CD4-positive, alpha-beta T cell treated with Interleukin-17A for 1 hour (primary cell): ENCODE measurements around the gene ZNF496.
"Not testable (repeated sequence)": the region's sequence is repeated elsewhere in the genome, so short reads cannot be mapped to it uniquely, and the experiment has no call there.

Experiments
- DNase-seq: peaks from one replicate; pipeline ENCODE4 v3.0.0-alpha.2; 2020

ZNF496 gene

DNA sequence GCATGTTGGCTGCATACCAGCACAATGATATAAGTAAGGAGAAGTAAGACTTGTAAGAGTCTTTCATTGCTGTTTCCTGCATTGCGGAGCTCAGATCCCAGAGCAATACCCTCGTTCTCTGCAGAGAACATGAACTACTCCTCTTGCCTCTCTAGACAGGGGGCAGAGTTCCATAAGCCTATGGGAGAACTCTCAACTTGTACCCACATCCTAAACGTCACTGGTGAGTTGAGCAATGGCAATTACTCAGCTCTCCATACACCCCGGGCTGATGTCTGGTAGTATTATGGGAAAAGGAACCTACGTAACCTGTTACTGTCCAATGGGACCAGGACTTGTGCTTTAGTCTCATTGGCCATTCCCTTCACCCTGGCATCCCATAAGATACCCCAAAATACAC lies 27.3 kb upstream of the ZNF496 start:
- DNase-seq = peak; percentile 16

DNA sequence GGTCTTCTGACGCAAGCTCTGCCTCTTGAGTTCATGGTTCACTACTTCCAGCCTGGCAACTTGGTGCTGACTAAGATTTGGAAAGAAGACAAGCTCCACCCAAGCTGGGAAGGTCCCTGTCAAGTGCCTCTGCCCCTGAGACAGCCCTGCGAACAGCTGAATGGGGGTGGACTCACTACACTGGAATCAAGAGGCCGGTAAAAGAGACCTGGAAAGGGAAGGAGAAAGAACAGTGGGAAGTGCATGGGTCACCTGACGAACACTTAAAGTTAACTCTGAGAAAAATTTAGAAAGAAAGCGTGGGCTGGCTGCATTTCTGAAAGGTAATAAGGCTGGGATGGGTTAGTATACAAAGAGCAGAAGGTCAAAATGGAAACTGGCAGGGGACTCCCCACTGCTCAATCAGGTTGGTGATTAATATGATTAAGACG lies 26.1 kb upstream of the ZNF496 start:
- DNase-seq = no peak

DNA sequence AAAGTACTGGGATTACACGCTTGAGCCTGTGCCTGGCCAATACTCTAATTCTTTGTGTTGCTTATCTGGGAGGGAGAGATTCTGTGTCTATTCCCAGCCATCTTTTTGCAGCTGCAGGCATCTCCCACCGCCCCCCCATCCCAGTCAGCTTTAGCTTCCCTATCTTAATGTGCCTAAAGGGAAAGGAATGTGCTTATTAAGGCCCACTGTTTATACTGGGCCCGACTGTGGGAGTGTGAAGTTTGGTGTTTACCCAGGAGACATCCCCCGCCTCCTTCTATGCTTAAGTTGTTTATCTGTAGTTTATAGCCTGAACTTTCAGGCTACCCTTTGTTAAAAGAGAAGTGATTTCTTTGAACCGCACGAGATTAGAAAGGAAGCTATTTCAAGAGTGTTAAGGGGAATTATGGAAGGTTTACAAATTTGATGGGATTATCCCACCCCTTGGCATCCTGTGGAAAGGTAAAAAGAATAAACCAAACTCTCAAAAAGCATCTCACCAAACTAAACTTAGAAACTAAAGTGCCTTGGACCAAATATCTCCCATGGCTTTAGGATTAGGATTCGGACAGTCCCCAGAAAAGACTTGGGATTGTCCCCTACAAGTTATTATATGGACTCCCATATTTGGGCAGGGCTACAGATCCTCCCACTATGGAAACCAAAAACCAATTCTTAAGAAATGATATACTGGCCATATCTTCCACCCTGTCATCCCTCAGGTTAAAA lies 25.5 kb upstream of the ZNF496 start:
- DNase-seq = no peak

DNA sequence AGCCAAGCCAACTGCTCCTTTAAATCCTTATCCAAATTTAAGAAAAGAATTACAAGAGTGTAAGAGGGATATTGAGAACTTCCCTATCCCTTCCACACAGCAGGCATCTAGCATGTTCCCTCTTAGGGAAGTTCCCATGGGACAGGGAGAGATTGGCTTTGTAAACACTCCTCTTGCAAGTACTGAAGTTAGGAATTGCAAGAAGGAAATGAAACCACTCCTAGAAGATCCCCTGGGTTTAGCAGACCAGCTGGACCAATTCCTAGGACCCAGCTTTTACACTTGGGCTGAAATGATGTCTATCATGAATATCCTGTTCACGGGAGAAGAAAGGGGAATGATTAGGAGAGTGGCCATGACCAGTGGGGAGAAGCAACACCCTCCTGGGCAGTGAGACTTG lies 23.5 kb upstream of the ZNF496 start:
- DNase-seq = not testable (repeated sequence)

DNA sequence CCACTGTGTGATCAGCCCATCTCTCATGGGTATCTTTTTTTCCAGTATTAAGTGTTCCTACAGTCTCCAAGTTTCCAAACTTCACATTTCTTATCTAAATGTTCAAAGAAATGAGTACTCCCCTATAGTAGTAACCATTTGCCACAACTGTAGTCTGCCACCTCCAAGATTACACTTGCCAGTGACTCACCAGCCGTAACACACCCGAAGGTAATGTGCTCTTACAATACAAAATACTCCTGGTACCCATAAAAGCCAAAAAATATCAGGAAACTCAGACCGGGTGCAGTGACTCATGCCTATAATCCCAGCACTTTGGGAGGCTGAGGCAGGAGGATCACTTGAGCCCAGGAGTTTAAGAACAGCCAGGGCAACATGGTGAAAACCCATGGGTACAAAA lies 20.5 kb upstream of the ZNF496 start:
- no peak for DNase-seq

DNA sequence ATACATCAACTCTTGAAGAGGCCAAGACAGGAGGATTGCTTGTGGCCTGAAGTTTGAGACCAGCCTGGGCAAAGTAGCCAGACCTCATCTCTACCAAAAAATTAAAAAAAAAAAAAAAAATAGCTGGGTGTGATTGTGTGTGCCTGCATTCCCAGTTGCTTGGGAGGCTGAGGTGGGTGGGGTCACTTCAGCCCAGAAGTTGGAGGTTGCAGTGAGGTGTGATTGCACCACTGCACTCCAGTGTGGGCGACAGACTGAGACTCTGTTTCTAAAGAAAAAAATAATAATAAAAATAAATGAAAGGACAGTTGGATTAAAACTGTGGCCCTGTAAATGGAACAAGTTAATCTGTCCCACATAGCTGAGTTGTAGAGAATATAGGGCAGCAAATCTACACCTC lies 18.9 kb upstream of the ZNF496 start:
- no peak for DNase-seq

DNA sequence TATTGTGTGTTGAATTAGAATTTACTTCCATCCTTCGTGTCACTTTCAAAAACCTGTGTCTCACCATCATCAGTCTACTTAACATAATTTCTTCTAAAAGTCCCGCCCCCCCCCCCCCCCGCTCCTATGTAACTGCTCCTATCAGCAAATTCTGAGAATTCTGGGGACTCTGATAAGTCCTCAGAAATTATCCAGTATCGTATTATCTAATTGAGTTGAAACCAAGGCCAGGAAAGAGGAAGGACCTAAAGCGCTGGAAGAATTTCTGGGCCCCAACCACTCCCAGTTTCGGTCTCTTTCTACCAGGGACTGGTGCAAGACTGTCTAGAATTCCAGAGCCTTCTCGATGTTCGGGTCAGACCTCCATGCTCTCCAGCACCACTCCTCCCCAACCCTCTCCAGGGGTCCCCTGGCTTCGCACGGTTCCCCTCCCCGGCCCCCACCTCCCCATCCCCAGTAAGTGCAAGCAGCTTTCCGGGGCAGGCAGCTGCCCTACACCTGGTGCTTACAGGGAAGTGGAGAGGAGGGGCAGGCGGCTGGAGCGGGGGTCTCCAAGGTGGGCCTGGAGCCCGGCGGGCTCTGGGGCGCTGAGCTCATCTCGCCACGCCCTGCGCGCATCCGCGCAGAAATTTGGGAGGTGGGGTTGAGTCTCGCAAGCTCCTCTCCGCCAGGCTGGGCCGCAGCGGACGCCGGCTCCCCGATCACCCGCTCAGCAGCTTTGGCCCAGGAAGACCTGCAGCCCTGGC lies 16.0 kb upstream of the ZNF496 start:
- DNase-seq = no peak

DNA sequence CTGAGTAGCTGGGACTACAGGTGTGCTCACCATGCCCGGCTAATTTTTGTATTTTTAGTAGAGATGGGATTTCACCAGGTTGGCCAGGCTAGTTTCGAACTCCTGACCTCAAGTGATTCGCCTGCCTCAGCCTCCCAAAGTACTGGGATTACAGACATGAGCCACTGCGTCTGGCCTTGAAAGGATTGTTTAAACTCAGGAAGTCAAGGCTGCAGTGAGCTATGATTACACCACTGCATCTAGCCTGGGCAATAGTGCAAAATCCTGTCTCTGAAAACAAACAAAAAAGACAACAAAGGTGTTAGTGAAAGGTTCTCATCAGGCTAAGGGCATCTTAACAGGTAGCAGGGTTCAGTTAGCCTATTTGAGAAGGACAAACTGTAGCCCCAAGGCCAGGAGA lies 14.2 kb upstream of the ZNF496 start:
- DNase-seq = no peak

DNA sequence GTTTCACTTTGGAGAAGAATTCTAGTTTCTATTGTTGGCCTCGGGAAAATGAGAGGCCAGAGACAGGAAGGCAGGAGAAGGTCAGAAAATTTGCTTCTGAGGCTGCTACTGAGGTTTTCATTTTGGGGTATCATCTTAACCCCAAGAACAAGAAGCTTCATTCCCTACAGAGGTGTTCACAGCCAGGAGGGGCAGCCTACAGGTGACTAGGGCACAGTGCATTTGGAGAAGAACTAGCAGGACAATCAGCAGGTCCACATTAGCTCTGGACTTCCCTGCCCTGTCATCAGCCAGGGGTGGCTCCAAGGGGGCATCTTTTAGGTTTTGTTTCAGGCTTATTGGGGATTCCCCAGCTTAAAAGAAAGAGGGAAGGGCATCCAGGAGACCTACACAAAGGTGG lies 12.1 kb upstream of the ZNF496 start:
- DNase-seq = no peak

DNA sequence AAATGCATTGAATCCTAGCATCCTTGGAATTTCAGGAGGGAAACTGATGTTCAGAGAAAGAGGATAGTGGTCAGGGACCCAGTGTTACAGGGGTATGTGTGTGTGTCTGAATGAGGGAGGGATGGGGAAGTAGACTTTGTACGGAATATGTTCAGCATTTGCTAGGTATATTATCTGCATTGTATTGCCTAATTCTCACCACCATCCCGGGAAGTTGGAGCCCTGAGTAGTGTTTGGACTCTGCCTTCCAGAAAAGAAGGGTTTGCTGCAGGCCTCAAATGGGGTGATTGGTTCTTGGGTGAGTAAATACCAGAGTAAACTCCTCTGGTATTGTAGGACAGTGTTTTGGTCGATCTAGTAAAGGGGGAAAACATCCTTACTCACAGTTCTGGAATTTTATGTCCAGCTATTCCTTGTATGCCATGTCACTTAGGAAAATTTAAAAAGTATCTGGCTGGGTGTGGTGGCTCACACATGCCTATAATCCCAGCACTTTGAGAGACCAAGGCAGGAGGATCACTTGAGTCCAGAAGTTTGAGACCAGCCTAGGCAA lies 7.1 kb upstream of the ZNF496 start:
- DNase-seq = no peak

DNA sequence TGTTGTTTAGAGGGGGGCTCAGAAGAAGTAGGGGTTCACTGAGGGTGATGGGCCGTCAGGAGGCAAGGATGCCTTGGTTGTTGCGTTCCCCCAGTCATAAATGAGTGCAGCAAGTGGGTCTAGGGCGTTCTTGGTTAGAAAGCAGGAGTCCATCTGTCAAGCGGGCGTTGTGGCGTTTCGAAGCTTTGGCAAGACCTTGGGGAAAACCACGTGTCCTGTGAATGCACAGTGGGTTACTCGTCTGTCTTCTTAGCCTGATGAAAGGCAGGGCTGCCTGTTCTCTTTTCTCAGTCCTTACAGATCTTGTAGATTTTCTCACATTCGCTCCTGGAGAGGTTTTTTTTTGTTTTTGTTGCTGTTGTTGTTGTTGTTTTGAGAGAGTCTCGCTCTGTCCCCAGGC lies 6.3 kb upstream of the ZNF496 start:
- DNase-seq = no peak

DNA sequence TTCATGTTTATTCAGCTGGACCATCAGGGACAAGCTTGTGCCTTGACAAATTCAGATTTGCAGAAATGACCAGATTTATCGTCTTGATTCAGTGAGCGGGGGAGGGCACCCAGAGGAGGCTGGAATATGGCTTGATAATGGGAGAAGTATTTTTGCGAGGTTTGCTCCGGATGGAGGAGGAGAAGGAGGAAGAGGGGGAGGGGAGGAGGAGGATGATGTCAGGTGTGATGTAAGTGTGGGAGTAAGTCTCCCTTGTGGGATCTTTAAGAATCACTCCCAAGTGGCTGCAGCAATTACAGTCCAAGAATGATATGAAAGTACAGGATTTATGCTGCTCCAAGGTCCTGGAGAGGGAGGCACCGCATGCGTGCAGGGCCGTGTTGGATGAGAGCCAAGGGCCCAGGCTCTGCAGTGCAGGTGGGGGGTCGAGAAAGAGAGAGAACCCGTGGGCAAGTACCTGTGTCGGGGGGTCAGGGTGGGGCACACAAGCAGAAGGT lies 5.6 kb upstream of the ZNF496 start:
- DNase-seq = no peak

DNA sequence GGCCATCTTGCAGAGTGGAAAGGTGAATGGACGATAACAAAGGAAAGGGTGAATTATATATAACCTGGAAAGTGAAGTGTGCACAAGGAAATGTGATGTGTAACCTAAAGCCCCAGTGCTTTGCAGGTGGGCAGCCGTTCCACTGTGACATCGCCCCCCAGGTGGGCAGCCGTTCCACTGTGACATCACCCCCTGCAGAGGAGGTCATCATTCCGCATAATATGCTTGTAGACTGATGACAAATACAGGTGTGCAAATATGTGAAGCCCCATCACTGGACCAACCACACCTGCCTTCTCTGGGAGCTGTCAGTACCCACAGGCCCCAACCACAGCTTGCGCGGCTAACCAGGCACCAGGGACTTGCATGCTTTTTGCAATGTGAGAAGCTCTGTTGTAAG lies 4.7 kb upstream of the ZNF496 start:
- no peak for DNase-seq

DNA sequence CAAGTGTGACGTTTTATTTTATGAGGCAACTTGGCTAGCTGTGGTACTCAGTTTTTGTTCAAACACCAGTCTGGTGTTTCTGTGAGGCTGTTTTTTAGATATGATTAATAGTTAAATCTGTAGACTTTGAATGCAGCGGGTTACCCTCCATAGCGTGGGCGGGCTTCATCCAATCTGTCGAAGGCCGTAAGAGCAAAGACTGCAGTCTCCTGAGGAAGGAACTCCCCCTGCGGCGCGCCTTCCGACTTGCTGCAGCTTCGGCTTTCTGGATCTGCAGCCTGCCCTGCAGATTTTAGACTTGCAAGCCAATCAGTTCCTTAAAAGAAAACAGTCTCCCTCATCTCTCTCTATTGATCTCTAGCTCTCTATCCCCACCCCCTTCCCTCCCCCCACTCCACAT lies 4.2 kb upstream of the ZNF496 start:
- no peak for DNase-seq

DNA sequence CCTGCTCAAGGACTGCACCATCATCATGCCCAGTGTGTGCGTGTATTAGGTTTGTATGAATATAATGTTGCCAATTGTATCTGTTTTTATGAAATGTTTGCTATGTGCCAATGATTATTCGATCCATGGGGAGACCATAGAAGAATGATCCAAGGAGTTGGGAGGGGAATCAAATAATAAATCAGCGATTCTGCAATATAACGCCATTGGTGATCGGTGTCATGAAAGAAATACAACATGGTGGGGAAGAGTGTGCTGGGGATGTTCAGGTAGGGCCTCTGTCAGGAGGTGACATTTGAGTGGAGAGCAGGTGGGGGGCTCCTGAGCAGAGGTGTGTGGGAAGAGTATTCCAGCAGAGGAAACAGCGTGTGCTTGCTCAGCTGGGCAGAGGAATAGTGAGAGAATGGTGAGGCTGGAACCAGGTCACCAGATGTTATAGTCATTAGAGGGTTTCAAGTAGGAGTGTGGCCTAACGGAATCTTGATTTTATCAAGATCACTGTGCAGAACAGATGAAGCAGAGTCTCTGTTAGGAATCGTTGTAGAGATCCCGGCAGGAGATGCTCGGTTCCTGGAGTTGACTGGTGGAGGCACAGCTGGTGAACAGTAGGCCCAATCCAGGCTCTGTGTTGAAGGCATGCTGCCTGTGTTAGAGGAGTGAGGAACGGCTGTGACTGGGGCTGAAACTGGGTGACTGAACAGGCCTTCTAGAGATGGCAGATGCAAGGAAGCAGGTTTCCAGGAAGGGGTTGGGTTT lies 2.9 kb upstream of the ZNF496 start:
- no peak for DNase-seq

DNA sequence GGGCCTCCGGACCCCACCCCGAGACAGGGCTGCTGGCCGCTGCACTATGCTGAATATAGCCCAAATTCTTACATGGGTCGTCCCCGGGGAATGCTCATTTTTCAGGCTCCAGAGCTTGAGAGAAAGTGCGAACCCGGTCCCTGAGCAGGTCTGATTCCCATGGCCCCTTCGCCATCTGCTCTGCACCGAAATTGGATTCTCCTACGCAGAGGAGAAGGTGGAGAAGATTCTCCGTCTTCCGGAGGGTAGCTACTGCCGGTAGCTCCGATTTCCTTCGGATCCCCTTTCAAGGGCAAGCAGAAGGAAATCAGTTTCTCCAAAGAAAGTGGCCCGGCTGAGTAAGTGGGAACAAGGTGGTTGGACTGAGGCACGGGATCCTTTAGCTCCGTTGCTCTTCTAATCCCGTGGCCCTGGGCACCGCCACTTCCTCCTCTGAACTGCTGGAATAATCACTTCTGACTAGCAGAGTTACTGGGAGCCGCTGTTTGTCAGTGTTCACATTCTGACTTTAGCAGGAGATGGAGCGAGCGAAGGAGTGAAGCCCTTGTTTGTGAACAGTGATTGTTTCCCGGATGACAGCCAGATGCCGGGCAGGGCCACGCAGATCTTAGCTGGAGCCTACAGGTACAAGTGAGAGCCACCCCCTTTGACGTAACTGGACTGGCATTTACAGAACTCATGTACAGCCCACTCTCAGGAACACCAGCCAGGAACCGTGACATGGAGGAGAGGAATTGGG lies 1.1 kb upstream of the ZNF496 start:
- no peak for DNase-seq

DNA sequence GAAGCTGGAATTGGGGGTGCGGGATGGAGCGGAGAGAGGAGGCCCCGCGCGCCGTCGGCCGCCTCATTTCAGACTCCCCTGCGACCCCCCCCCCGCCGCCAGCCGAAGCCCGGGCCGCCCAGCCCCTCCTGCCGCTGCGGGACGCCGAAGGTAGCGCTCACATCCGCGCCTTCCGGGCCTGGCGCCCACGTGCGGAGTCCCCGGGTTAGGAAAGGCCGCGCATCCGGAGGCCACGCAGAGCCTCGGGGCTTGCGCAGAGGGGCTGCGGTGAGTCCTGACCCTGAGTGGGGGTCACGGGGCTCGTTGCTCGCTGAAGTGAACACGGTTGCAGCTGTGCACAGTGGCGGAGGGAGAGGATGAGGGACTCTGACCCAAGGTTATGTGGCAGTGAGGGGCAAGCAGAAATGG lies 552 bp upstream of the ZNF496 start:
- peak; percentile 35 for DNase-seq

DNA sequence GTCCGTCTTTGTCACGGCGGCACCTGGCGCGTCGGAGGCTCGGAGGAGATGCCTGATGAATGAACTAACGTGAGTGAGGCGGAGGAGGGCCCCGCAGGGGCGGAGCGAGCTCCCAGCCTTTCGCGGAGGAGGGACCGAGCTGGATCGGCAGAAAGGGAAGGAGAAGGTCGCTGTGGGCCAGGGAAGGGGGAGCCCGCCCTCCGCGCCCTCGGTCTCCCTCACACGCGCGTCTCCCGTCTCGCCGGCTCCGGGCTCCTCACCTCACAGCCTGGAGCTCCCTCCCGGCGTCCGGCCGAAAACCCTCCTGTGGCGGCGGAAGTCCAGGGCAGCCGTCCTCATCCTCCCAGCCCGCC lies 519 bp downstream of the ZNF496 start:
- DNase-seq = peak; percentile 60

DNA sequence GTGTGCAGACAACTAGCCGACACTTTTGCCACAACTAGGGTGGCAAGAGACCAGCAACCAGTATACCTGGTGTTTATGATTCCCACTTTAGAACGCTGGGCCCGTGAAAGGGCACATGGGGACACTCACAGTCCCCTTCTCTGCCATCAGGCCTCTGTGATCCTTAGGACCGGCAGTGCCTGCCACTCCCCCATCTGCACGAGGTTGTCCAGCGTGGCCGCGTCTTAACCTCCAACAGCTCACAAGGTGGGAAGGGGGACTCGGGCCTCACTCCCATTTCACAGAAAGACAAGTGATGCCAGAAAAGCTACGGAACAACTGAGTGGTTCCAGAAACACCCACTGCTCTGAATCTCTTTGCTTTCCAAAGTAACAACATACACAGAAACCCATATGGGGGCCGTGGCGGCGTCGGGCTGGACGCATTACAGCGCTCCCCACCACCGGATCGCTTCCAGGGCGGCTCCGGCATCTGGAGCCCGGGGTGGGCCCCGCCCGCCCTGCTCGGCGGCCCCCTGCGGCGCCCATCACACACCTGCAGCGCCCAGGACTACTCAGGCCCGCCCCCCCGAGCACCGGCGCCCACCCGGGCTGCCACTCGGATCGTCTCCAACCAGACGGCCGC lies 1.0 kb downstream of the ZNF496 start:
- DNase-seq = no peak

DNA sequence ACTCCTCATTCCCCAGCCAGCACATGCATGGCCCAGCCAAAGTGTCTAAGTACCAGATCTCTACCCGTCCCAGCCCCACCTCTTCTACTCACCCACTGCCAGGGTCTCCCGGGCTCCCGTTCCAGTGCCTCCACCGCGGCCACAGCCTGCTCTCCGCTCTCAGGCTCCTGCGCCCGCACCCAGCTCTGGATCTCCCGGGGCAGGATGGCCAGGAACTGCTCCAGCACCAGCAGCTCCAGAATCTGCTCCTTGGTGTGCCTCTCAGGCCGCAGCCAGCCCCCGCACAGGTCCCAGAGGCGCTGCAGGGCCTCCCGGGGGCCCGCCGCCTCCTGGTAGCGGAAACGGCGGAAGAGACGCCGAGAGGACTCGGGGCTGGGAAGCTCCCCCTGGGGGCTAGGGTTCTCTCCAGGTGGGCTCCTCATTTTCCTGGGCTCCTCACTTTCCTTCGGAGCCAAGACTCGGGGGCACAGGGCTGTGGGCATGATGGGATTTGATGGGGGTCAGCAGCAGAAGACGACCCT lies 2.5 kb downstream of the ZNF496 start:
- DNase-seq = no peak

DNA sequence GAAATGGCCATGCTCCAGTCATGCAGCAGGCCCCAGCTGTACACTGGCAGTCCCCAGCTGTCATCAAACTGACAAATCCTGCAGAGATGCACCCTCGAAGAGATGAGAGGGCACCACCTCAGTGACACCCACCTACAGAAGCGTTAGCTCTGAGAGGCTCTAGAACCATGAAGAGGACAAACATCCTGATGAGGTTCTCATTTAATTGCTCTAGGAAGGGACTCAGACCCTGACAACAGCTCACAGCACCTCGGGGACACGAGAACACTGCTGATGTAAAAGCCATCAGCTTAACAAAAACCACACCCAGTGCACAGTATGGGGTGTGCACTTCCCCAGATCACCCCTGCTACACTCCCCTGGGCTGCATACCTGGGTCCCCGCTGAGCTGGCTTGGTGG lies 3.4 kb downstream of the ZNF496 start:
- DNase-seq = no peak
